ENCODE data around the gene UBE2L6. TPM values are rescaled to one million over a fixed set of nuclear protein-coding genes. Genes with fewer than 3 reads are reported as not detected.

UBE2L6 gene
- total RNA-seq, 1 experiment from 2014 or later, result 30.4 TPM

- no TSS peak for BruUV-seq (replicated peaks)
- TF ChIP-seq, protein P1, sequence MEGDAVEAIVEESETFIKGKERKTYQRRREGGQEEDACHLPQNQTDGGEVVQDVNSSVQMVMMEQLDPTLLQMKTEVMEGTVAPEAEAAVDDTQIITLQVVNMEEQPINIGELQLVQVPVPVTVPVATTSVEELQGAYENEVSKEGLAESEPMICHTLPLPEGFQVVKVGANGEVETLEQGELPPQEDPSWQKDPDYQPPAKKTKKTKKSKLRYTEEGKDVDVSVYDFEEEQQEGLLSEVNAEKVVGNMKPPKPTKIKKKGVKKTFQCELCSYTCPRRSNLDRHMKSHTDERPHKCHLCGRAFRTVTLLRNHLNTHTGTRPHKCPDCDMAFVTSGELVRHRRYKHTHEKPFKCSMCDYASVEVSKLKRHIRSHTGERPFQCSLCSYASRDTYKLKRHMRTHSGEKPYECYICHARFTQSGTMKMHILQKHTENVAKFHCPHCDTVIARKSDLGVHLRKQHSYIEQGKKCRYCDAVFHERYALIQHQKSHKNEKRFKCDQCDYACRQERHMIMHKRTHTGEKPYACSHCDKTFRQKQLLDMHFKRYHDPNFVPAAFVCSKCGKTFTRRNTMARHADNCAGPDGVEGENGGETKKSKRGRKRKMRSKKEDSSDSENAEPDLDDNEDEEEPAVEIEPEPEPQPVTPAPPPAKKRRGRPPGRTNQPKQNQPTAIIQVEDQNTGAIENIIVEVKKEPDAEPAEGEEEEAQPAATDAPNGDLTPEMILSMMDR (conservative IDR thresholded peaks at IDR 0.05; ENCODE audit: low read depth, low read length), result no peak
- TF ChIP-seq EZH2 (IDR thresholded peaks at IDR 0.05; ENCODE audit: borderline replicate concordance, low read depth, low read length, poor library complexity, severe bottlenecking), result no peak
- ChIA-PET CTCF (no interaction called here), POLR2A (ENCODE audit: low non-redundant PET) (no interaction called here)
- H3K27ac ChIP-seq (ENCODE audit: low read depth, low read length, poor library complexity, severe bottlenecking), result peak overlapping the region; percentile 40
- no peak for DNase-seq (ENCODE audit: low spot score)
- H3K4me1 ChIP-seq (ENCODE audit: insufficient read depth, low read length, poor library complexity, severe bottlenecking), result peaks cover 28% of the 10 kb centered on the region
- H3K4me3 ChIP-seq (ENCODE audit: low read depth, low read length, poor library complexity, severe bottlenecking), result no peak overlapping the region
- no peaks in the 10 kb centered on the region for H3K36me3 ChIP-seq (ENCODE audit: insufficient read depth, low read length, poor library complexity, severe bottlenecking)
- intact Hi-C loops (cut with micrococcal nuclease; ENCODE audit: unreplicated experiment), result no loop called here
- H3K27me3 ChIP-seq (replicated peaks; ENCODE audit: insufficient read depth, low read depth, low read length, poor library complexity), result no peaks in the 10 kb centered on the region
- H3K9me3 ChIP-seq (ENCODE audit: low read depth, low read length, poor library complexity, severe bottlenecking), result no peaks in the 10 kb centered on the region
Observed at GRCh38 chr11:57511741-57512430, 55.6 kb downstream of the UBE2L6 start.

- Histone ChIP-seq H3K36me3 (ENCODE audit: insufficient read depth, low read length, poor library complexity, severe bottlenecking) (no peaks in the 10 kb centered on the region), H3K9me3 (ENCODE audit: low read depth, low read length, poor library complexity, severe bottlenecking) (no peaks in the 10 kb centered on the region), H3K4me3 (ENCODE audit: low read depth, low read length, poor library complexity, severe bottlenecking) (no peak overlapping the region), H3K27ac (ENCODE audit: low read depth, low read length, poor library complexity, severe bottlenecking) (no peak overlapping the region), H3K27me3 (replicated peaks; ENCODE audit: insufficient read depth, low read depth, low read length, poor library complexity) (no peaks in the 10 kb centered on the region), H3K4me1 (ENCODE audit: insufficient read depth, low read length, poor library complexity, severe bottlenecking) (peaks cover 21% of the 10 kb centered on the region)
- intact Hi-C loops (cut with micrococcal nuclease; ENCODE audit: unreplicated experiment), result no loop called here
- no TSS peak for BruUV-seq (replicated peaks)
- TF ChIP-seq, protein P1 (conservative IDR thresholded peaks at IDR 0.05; ENCODE audit: low read depth, low read length), result no peak
- no peak for TF ChIP-seq EZH2 (IDR thresholded peaks at IDR 0.05; ENCODE audit: borderline replicate concordance, low read depth, low read length, poor library complexity, severe bottlenecking)
- ChIA-PET CTCF (no interaction called here), POLR2A (ENCODE audit: low non-redundant PET) (no interaction called here)
- no peak for DNase-seq (ENCODE audit: low spot score)
Observed at GRCh38 chr11:57508341-57509170, 58.9 kb downstream of the UBE2L6 start.

- Histone ChIP-seq H3K36me3 (ENCODE audit: insufficient read depth, low read length, poor library complexity, severe bottlenecking) (no peaks in the 10 kb centered on the region), H3K4me3 (ENCODE audit: low read depth, low read length, poor library complexity, severe bottlenecking) (no peak overlapping the region), H3K4me1 (ENCODE audit: insufficient read depth, low read length, poor library complexity, severe bottlenecking) (peaks cover 7% of the 10 kb centered on the region), H3K27ac (ENCODE audit: low read depth, low read length, poor library complexity, severe bottlenecking) (no peak overlapping the region), H3K9me3 (ENCODE audit: low read depth, low read length, poor library complexity, severe bottlenecking) (no peaks in the 10 kb centered on the region), H3K27me3 (replicated peaks; ENCODE audit: insufficient read depth, low read depth, low read length, poor library complexity) (no peaks in the 10 kb centered on the region)
- TF ChIP-seq, protein P1 (conservative IDR thresholded peaks at IDR 0.05; ENCODE audit: low read depth, low read length), result no peak
- TF ChIP-seq EZH2 (IDR thresholded peaks at IDR 0.05; ENCODE audit: borderline replicate concordance, low read depth, low read length, poor library complexity, severe bottlenecking), result no peak
- intact Hi-C loops (cut with micrococcal nuclease; ENCODE audit: unreplicated experiment), result no loop called here
- ChIA-PET POLR2A (ENCODE audit: low non-redundant PET) (no interaction called here), CTCF (interaction anchor here (0.6 kb wide), 1 partner anchor 46 kb away, joined by 4 read pairs; the partner anchor contains the start of gene RTN4RL2)
- no TSS peak for BruUV-seq (replicated peaks)
- DNase-seq (ENCODE audit: low spot score), result no peak
Observed at GRCh38 chr11:57506522-57506921, 61.0 kb downstream of the UBE2L6 start.
